Uterus (tissue), 4 donors: Measurements from ENCODE around the gene GYG2. TPM values are rescaled to one million over a fixed set of nuclear protein-coding genes. Genes with fewer than 3 reads are reported as not detected.

ENCODE experiments used
- DNase-seq, 2 donors: peaks; one replicate each; pipeline ENCODE4 v3.0.0-alpha.2; 2019 to 2020
- H3K27ac ChIP-seq, 2 donors: fragments of 200-600 bp; sonication (generic); 1 replicate in 1 of 2; 2 replicates in 1 of 2; pipeline ENCODE4 v1.5.1; 2016 to 2018
- H3K27me3 ChIP-seq, 2 donors: fragments of 200-600 bp; sonication (generic); one replicate each; pipeline ENCODE4 v1.5.1; 2018 to 2019; ENCODE audit warnings: control low read depth in 1 of 2
- H3K36me3 ChIP-seq, 2 donors: fragments of 200-600 bp; sonication (generic); one replicate each; pipeline ENCODE4 v1.5.1; 2019; ENCODE audit warnings: control low read depth in 1 of 2
- H3K4me1 ChIP-seq, 2 donors: fragments of 200-600 bp; sonication (generic); one replicate each; pipeline ENCODE4 v1.5.1; 2018 to 2019; ENCODE audit warnings: control low read depth in 1 of 2
- H3K4me3 ChIP-seq, 2 donors: fragments of 200-600 bp; sonication (generic); 1 replicate in 1 of 2; 2 replicates in 1 of 2; pipeline ENCODE4 v1.5.1; 2018 to 2019; ENCODE audit warnings: mild to moderate bottlenecking in 1 of 2
- H3K9me3 ChIP-seq, 2 donors: fragments of 200-600 bp; sonication (generic); one replicate each; pipeline ENCODE4 v1.5.1; 2019; ENCODE audit warnings: control low read depth in 1 of 2
- POLR2A ChIP-seq, 2 donors: fragments of 450-650 bp; IDR thresholded peaks; one replicate each; pipeline ENCODE4 v1.6.1; 2016; ENCODE audit warnings: antibody characterized with exemption in 2 of 2, mild to moderate bottlenecking in 1 of 2, moderate library complexity in 1 of 2
- intact Hi-C: fragments of 100-400 bp; cut with DNase I; formaldehyde crosslinking; loops from one replicate; pipeline ENCODE4 v1.15.1; 2023; ENCODE audit warnings: low total_unique reads
- total RNA-seq, 4 donors: library from RNA; depleted of rRNA in 3 of 4; stranded (reverse); fragments of >200 nt in 3 of 4; gene quantifications; one replicate each; pipeline versions ENCODE4 v1.1.0 to v1.2.4, GENCODE V29; 2014 to 2023
- TF ChIP-seq, protein P1 (sequence below), 4 experiments: fragments of 200-600 bp in 2 of 4; fragments of 450-650 bp in 2 of 4; sonication (generic) in 2 of 4; IDR thresholded peaks; one replicate each; pipeline ENCODE4 v1.5.1; 2016 to 2019; ENCODE audit warnings: antibody characterized with exemption in 4 of 4, mild to moderate bottlenecking in 2 of 4, moderate library complexity in 1 of 4
- donor health status: DM: yes; HTN: yes; CAD: no.

GYG2 gene
- total RNA-seq, 4 donors from 2014 or later = 1.0 to 9.6 (median 2.4) TPM; not detected in 1

DNA sequence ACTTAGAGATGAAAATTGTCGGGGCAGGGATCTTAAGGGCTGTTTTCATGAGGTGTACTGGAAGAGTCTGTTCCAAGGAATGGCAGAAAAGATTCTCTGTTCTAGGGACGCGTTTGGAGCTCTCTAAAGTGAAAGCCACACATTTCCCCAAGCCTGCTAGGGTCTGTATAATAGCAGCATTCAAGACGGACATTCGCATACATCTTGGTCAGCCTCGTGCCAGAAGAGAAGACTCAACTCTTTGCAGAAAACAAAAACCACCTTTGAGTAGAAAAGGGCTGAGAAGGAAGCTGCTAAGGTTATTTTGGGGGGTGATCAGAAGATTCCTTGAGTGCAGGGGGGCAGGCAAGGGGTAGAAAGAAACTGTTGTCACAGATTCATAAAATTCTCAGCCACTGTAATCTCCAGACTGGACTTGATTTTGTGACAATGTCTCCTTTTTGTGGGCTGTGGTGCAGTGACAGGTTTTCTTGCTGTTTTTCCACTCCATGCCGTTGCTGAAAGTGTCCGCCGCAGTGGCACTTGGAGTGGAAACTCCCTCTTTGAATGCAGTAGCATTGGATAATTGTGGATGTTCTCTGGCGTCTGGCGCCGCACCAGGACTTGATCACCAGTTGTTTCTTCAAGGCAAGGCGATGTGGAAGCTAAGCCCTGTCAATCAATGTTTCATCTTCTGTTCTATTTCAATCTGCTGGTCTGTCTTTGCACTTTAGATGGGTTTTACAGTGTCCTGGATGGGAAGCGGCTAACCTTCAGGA lies 2.9 kb downstream of the GYG2 start:
- Histone ChIP-seq H3K36me3 (no peaks in the 10 kb centered on the region), H3K27me3 (no peaks in the 10 kb centered on the region), H3K9me3 (no peaks in the 10 kb centered on the region), H3K4me1 (no peaks in the 10 kb centered on the region), H3K27ac (no peak overlapping the region), H3K4me3 (no peak overlapping the region)
- TF ChIP-seq, protein P1, sequence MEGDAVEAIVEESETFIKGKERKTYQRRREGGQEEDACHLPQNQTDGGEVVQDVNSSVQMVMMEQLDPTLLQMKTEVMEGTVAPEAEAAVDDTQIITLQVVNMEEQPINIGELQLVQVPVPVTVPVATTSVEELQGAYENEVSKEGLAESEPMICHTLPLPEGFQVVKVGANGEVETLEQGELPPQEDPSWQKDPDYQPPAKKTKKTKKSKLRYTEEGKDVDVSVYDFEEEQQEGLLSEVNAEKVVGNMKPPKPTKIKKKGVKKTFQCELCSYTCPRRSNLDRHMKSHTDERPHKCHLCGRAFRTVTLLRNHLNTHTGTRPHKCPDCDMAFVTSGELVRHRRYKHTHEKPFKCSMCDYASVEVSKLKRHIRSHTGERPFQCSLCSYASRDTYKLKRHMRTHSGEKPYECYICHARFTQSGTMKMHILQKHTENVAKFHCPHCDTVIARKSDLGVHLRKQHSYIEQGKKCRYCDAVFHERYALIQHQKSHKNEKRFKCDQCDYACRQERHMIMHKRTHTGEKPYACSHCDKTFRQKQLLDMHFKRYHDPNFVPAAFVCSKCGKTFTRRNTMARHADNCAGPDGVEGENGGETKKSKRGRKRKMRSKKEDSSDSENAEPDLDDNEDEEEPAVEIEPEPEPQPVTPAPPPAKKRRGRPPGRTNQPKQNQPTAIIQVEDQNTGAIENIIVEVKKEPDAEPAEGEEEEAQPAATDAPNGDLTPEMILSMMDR (IDR thresholded peaks at IDR 0.05) = no peak
- no peak for TF ChIP-seq POLR2A (IDR thresholded peaks at IDR 0.05)
- DNase-seq = no peak
- intact Hi-C loops = no loop called here

DNA sequence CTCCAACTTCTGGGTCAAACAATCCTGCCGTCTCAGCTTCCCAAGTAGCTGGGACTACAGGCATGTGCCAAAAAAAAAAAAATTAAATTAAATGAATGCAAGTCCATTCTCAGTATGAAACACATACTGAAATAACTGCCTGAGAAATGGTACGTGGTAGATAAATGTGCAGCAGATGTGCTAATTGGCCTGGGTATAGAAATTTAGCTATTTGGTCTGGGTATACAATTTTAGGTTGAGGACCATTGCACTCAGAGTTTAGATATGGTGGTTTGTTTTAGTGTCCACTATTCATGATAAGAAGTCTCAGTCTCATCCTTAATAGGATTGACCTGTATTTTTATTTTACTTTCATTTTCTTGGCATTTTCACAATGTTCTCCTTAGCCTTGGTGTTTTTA lies 9.2 kb downstream of the GYG2 start:
- H3K27ac ChIP-seq = no peak overlapping the region
- H3K4me3 ChIP-seq = no peak overlapping the region
- H3K36me3 ChIP-seq = no peaks in the 10 kb centered on the region
- H3K27me3 ChIP-seq = no peaks in the 10 kb centered on the region
- no peak for TF ChIP-seq POLR2A (IDR thresholded peaks at IDR 0.05)
- TF ChIP-seq, protein P1 (IDR thresholded peaks at IDR 0.05) = no peak
- no peak for DNase-seq
- no peaks in the 10 kb centered on the region for H3K9me3 ChIP-seq
- intact Hi-C loops = no loop called here
- H3K4me1 ChIP-seq = no peaks in the 10 kb centered on the region

DNA sequence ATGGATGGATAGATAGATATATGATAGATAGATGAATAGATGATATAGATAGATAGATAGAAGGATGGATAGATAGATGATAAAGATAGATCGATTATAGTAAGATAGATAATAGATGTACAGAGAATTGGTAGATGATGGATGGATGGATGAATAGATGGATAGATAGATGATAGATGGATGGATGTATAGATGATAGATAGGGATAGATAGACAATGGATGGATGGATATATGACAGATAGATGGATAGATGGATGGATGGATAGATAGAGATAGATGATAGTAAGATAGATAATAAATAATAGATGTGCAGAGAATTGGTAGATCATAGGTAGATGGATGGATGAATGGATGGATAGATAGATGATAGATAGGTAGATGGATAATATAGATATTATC lies 12.2 kb downstream of the GYG2 start:
- Histone ChIP-seq H3K36me3 (no peaks in the 10 kb centered on the region), H3K4me3 (no peak overlapping the region), H3K27me3 (no peaks in the 10 kb centered on the region), H3K4me1 (no peaks in the 10 kb centered on the region), H3K9me3 (no peaks in the 10 kb centered on the region), H3K27ac (no peak overlapping the region)
- intact Hi-C loops = no loop called here
- TF ChIP-seq, protein P1 (IDR thresholded peaks at IDR 0.05) = no peak
- no peak for TF ChIP-seq POLR2A (IDR thresholded peaks at IDR 0.05)
- no peak for DNase-seq

DNA sequence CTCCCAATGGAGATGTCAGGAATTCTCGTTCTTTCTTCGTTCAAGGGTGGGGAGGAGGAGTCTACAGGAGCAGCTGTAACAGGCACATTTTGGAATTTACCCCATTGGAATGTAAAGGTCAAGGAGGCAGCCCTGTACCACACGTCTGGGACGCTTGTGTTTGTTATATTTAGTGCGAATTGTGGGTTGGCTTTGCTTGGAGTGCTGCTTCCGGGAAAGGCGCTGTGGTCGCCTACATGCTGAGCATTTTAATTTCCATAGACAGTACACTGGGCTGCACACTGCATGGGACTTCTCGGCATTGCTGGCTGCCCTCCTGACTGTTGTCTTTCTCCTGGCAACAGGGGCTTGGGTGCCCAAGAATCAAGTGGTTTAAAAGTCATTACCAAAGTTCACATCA lies 12.8 kb downstream of the GYG2 start:
- Histone ChIP-seq H3K27me3 (no peaks in the 10 kb centered on the region), H3K36me3 (no peaks in the 10 kb centered on the region), H3K4me3 (no peak overlapping the region), H3K9me3 (no peaks in the 10 kb centered on the region), H3K4me1 (no peaks in the 10 kb centered on the region), H3K27ac (no peak overlapping the region)
- TF ChIP-seq POLR2A (IDR thresholded peaks at IDR 0.05) = no peak
- TF ChIP-seq, protein P1 (IDR thresholded peaks at IDR 0.05) = no peak
- intact Hi-C loops = no loop called here
- DNase-seq = no peak

DNA sequence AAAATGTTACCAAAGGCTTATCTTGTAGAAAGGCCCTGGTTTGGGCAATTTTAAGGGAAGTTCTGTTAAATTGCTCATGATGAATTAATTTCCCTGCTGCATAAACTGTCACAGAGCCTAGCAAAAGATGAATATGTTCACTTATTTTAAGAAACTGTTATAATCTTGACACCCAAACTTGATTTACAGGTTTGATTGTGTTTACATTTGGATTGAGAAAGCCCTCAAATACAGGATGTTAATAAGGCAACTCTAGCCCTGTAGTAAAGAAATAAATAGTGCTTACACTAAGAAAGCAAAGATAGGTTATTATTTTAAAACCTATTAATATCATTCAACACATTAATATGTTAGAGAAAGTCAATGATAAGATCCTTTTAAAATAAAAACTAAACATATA lies 18.3 kb downstream of the GYG2 start:
- TF ChIP-seq, protein P1 (IDR thresholded peaks at IDR 0.05) = no peak
- no peak for TF ChIP-seq POLR2A (IDR thresholded peaks at IDR 0.05)
- H3K4me3 ChIP-seq = no peak overlapping the region
- no peaks in the 10 kb centered on the region for H3K4me1 ChIP-seq
- H3K9me3 ChIP-seq = no peaks in the 10 kb centered on the region
- H3K27me3 ChIP-seq = no peaks in the 10 kb centered on the region
- intact Hi-C loops = no loop called here
- H3K36me3 ChIP-seq = no peaks in the 10 kb centered on the region
- H3K27ac ChIP-seq = no peak overlapping the region
- no peak for DNase-seq
